DMS153 treated with DMSO at 0.1 percent for 48 hours (cell line): ENCODE results near the gene IP6K1.
"Not testable (repeated sequence)": the region's sequence is repeated elsewhere in the genome, so short reads cannot be mapped to it uniquely, and the experiment has no call there.

Source experiments
- DNase-seq: peaks from one replicate; lab custom pipeline; 2025; ENCODE audit not compliant: unreplicated experiment; lab: John Stamatoyannopoulos, UW

The IP6K1 gene

GRCh38 chr3:49713336-49714105 lies 72.8 kb downstream of the IP6K1 start:
- DNase-seq: no peak

- no peak for DNase-seq
These were observed 73.6 kb downstream of the IP6K1 start for GRCh38 chr3:49712631-49713317.

- no peak for DNase-seq
These were observed 74.2 kb downstream of the IP6K1 start for GRCh38 chr3:49712166-49712565.

DNA sequence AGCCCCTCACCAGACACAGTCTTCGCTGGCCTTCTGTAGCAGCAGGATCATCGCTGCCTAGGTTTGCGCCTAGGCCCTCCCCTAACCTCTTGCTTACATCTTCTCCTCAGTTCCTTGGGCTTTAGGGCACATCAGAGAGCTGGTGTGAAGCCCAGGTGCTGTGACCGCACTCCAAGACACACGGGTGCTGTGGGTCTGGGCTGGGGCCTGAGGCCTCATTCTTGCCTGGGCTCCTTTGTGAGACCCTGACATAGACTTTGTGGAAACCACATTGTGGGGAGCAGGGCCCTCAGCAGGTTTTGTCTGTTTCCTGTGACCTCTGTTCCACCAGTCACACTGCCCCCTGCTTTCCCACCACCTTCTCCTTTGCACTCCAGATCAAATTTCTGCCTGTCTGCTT lies 74.9 kb downstream of the IP6K1 start:
- DNase-seq: no peak

DNA sequence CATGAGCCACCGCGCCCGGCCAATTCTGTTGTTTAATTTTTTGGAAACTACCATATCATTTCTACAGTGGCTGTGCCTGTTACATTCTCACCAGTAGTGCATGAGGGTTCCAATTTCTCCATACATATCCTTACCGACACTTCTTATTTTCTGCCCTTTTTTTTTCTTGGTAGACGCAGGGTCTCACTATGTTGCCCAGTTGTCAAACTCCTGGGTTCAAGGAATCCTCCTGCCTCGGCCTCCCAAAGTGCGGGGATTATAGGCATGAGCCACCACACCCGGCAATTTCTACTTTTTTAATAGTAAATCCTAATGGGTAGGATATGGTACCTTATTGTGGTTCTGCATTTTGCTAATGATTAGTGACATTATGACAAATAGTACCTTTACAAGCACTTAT lies 76.5 kb downstream of the IP6K1 start:
- DNase-seq: no peak

DNA sequence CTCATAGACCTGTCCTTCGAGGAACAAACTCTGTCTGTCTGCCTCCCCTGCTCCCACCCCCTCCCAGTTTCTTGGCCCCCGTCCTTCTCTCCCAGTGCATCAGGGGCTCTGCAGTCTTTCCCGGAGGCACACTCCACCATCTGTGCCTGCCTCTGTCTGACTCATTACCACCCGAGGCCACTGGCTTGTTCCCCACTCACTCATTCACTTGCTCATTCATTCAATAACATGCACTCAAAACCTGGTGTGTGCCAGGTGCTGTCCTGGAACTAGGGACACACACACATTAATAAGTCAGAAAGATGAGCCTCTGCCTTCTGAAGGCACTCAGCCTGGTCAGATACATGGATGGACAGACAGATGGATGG lies 79.2 kb downstream of the IP6K1 start:
- no peak for DNase-seq

GRCh38 chr3:49706456-49707112 lies 79.8 kb downstream of the IP6K1 start:
- DNase-seq: no peak

DNA sequence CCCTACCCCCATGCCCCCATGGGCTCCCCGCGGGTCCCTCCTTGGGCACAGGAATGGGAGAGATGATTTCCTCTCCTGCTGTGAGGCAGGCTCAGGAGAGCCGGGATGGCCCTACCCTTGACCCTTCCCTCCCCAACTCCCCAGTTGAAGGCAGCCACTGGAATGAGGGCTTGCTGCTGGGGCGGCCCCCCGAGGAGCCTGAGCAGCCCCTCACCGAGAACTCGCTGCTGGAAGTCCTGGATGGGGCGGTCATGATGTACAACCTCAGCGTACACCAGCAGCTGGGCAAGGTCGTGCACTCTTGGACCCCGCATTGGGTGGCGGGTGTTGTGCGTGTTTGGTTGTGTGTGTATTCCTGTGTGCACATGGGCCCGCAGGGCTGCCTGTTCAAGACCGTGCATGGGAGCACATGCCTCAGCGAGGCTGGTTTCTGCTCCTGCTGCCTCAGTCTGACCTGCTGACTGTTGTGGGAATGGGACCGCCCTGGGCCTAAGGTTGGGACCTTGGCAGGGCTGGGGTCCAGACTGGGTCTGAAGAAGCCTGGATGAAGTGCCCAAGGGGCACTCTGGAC lies 80.9 kb downstream of the IP6K1 start:
- DNase-seq: no peak

- no peak for DNase-seq
These were observed 81.7 kb downstream of the IP6K1 start for GRCh38 chr3:49704629-49705028.

DNA sequence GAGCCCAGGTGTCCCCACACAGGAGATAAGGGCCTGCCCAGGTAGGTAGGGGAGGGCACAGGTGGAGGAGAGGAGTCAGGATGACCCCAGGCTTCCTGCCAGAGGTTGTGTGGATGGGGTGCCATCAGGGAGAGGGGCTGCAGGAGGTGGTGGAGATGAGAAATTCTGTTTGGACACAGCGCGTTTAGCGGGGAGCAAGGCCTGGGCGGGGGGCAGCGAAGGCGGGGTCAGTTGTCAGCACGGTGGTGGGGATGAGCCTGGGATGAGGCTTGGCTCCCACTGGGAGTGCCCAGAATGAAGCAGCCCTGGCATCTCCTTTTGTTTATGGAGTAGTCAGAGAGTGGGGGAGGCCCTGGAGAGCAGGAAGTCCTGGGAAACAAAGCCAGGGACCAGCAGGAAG lies 82.4 kb downstream of the IP6K1 start:
- DNase-seq: no peak

DNA sequence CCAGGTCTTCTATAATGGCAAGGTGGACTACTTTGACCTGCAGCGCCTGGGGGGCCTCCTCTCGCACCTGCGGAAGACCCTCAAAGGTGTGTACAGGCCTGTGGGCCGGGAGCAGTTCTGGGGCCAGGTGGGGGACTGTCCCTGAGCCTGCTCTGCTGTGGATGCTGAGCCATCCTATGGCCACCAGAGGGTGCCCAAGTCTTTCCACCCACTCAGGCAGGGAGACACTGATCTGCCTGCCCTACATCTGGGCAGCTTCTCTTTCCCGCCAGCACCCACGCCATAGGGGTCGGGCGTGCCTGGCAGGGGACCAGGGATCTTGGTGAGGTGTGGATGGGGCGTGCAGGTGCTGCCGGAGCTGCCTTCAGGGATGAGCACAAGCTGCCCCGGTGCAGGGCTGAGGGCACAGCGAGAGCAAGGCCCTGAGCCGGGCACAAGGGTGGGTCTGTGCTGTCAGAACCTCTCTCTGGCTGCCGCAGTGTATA lies 82.9 kb downstream of the IP6K1 start:
- peak; percentile 1 for DNase-seq

DNA sequence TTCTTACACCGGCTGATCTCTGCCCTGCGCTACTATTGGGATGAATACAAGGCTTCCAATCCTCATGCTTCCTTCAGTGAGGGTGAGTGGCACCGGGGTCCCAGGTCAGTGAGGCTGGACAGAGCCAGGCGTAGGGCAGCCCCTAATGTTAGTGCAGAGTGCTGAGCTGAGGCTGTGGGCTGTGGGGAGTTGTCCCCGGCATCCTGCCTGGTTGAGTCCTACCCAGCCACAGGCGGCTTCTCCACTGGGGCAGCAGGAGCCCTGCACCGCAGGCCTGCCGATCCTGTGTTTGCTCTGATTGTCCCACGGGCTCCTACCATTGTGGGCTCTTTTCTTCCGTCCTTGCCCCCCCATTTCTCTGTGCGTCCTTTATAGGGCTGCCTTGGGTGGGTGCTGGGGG lies 83.7 kb downstream of the IP6K1 start:
- DNase-seq: no peak

- no peak for DNase-seq
These were observed 84.8 kb downstream of the IP6K1 start for GRCh38 chr3:49701388-49702077.

- no peak for DNase-seq
These were observed 85.8 kb downstream of the IP6K1 start for GRCh38 chr3:49700453-49701128.

DNA sequence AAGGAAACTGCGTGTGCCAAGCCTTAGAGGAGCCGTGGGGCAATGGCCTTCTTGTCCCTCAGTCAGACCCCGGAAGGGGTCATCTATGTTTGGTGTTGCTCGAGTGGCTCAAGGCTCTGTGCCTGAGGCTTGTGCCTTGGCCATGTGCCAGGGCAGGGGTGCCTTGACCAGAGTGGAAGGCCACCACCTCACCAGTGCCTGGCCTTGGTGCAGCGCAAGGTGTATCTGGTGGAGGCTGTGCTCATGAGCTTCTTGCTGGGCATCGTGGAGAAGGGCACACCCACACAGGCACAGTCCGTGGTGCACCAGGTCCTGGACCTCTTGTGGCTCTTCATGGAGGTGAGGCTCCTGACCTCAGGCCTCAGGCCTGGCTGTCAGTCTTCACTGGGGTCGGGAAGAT lies 86.3 kb downstream of the IP6K1 start:
- DNase-seq: no peak

DNA sequence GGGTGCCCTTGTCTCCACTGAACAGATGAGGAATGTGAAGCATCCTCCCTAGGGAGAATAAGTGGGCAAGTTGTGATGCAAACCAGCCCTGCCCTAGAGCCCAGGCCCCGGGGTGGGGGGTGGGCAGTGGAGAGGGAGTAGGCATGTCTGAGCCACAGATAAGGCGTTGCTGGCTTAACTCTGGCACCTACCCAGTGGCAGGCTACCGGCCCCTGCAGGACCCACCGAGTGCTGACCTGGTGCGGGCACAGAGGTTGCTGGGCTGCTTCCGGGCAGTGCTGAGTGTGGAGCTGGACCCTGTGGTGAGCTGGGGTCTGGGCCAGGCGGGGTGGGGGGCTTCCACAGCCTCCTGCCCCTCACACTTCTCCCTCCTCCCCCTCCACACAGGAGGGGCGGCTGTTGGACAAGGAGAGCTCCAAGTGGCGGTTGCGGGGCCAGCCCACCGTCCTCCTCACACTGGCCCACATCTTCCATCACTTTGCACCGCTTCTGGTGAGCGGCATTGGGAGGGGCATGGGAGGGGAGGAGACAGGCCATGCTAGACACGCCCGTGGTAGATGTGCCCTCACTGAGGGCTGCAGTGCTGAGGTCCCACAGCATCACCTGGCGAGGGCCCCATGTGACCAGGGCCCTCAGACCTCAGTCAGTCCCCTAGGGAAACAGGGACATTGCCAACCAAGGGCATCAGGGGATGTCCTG lies 86.9 kb downstream of the IP6K1 start:
- DNase-seq: no peak

- DNase-seq: not testable (repeated sequence)
These were observed 90.9 kb downstream of the IP6K1 start for GRCh38 chr3:49695350-49696015.

GRCh38 chr3:49694409-49695070 lies 91.8 kb downstream of the IP6K1 start:
- DNase-seq: not testable (repeated sequence)

DNA sequence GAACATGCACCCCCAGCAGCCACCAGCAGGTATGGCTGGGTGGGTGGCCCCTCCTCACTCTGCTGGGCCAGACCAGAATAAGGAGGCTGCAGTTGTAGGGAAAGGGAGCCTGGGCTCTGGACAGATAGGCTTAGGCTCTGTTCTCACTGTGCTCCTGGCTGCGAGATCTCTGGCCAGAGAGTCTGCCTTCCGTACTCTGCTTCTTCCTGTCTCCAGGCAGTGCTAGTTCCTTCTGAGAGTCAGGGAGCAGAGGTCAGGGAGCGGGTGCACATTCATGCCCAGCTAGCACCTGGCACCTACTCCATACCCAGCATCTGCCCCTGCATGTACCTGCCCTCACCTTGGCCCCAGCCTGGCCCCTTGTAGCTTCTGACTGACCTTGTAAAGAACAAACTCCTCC lies 94.9 kb downstream of the IP6K1 start:
- not testable (repeated sequence) for DNase-seq
